IPS-NIHi11 (cell line): ENCODE results near the gene RIN3.

Experiments used
- DNase-seq: peaks from one replicate; pipeline ENCODE4 v3.0.0; 2012; ENCODE audit warnings: mixed read lengths, low spot score

The RIN3 gene

DNA sequence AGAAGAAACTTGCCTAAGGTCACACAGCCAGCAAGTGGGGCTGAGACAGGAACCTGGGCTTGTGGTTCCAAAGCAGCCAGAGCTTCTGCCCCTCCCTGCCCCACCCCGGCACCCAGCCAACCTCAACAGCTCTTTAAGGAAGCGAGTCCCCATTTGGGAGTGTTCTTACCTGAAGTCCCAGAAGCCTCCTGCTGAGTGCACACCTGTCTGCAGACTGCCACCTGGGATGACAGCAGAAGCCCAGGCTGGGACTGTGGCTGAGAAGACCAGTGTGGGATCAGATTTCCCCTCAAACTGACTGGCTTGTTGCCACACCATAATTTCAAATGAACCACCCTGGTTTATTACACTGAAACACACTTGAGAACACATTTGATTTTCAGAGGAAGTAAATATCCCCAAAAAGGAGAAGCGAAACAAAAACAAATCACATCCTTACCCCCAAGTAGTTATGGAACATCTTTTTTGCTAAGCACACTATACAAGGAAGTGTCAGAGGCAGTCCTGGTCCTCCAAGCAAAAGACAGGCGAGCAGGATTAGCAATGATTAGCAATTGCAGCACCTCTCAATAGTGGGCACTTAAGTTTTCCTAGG lies 6.3 kb upstream of the RIN3 start:
- peak; percentile 51 for DNase-seq

DNA sequence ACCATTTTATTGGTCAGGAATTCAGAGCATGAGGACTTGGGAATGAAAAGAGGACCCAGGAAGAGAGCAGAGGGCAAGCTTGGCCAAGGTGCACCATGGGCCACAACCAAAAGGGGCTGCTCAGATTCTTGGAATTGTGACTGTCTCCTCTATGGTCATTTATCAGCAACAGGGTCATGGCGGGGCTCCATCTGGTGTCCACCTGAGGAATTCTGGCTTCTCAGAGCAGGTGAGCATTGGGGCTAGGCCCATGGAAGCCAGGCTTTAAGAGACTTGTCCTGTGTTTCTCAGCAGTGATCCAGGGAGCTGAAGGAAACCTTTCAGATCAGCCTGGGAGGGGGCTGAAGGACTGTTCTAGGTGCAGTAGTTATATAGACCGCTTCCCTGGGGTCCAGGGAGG lies 2.6 kb upstream of the RIN3 start:
- peak; percentile 67 for DNase-seq

- peak; percentile 35 for DNase-seq
Measured at GRCh38 chr14:92511453-92512238, 1.9 kb upstream of the RIN3 start.

GRCh38 chr14:92512807-92513203 lies 776 bp upstream of the RIN3 start:
- DNase-seq: no peak

DNA sequence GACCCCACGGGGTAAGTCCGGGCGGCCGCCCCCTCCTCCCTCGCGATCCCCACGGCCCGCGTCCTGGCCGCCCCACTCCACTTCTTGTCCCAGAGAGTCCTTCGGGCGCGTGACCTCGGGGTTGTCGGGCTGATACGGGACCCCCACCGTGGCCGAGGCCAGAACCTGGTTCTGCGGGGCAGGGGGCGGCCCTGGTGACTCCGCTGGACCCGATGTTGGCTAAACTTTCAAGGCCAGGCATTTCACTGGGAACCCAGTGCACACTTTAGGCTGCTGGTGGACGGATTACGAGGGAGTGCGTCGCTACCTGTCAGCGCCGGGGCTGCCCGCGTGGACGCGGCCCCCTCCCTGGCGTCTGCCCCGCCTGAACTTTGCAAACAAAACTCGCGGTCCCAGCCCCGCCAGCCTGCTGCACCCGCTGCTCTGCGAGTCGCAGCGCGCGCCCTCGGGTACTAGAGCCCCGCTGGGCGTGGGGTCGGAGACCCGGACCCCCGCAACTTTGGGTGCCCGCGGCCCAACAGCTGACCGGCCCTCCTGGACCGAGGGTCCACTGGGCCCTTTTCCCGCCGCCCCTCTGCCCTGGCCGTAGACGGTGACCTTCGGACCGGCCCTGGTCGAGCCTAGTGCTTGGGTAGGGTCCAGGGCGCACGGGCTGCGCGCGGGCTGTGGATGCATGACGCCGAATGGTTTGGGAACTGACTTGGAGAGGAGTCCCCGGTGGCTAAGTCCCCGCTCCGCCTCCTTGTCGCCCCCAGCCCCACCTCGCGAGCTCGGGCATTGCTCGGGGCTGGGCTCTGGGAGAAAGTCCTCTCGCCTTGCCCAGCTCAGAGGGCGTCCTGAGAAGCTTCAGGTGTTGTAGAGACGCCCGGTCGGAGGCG lies 624 bp downstream of the RIN3 start:
- DNase-seq: peak; percentile 46

- DNase-seq: no peak
Measured at GRCh38 chr14:92514844-92515514, 1.4 kb downstream of the RIN3 start.

DNA sequence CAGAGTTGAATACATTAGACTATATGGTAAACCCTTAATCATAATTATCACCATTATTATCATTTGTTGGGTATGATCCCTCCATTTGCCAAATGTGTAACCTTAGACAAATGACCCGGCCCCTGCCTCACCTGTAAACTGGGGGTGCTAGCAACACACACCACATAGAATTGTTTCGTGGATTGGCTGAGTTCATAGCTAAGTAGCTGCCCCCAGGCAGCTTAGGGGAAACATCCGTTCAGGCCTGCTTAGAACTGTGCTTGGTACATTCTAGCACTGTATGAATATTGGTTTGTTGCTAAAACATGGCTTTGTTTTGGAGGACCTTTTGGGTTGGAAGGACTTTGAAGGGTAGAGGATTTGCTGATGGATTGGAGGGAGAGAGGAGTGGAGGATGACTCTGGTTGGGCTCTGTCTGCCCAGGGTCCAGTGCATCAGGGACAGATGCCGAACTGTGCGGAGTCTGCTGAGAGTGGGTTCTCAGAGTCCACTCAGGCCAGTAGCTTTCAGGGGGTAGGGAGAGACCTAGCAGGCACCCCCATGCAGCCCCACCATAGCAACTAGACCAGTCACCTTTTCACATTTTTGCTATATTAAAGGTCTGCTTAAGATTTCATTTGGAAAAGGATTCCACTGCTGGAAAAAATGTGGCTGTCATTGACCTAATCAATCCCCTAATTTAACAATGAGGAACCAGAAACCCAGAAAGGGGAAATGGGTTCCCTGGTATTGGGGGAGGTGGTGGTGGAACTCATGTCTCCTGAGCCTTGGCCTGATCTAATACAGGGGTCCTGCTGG lies 2.2 kb downstream of the RIN3 start:
- no peak for DNase-seq

GRCh38 chr14:92516344-92516965 lies 2.9 kb downstream of the RIN3 start:
- DNase-seq: no peak

DNA sequence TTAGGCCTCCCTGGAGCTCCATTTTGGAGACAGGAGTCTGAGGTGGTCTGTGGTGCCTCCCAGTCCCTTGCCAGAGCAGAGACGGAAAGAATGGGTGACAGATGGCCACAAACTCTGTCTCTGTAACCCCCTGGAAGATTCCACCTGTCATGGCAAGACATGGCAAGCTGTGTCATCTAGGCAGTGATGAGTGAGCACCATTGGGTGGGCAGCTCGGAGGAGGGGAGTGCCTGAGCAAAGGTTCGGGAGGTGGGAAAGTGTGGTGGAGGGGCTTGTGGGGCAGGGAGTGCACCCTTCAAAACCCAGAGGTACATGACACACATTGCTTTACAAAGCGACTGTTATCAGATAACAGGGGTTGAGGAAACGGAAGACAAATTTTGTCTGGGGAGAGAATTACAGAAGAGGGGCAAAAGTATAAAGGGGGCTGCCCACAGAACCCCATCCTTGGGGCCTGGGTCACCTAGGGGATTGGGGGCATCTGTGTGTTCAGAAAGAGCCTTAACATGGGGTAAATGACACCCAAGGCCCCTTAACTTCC lies 3.5 kb downstream of the RIN3 start:
- DNase-seq: no peak

DNA sequence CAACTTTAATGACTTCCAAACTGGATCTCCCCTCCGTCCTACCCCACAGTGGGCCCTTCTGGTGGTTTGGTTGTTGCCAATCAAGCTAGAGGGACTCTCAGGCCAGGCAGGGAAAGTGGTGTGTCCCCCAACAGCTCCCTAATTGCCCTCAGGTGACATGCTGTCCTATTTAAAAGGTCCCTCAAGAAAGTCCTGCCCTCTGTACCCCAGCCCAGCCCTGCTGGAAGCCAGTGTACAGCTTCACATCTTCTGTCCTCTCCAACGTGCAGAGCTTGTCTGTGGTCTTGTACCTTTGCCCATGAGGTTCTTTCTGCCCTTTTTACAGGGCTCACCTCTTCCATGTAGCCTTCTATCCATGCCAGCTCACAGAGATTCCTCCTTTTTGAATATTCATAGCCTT lies 4.2 kb downstream of the RIN3 start:
- no peak for DNase-seq

DNA sequence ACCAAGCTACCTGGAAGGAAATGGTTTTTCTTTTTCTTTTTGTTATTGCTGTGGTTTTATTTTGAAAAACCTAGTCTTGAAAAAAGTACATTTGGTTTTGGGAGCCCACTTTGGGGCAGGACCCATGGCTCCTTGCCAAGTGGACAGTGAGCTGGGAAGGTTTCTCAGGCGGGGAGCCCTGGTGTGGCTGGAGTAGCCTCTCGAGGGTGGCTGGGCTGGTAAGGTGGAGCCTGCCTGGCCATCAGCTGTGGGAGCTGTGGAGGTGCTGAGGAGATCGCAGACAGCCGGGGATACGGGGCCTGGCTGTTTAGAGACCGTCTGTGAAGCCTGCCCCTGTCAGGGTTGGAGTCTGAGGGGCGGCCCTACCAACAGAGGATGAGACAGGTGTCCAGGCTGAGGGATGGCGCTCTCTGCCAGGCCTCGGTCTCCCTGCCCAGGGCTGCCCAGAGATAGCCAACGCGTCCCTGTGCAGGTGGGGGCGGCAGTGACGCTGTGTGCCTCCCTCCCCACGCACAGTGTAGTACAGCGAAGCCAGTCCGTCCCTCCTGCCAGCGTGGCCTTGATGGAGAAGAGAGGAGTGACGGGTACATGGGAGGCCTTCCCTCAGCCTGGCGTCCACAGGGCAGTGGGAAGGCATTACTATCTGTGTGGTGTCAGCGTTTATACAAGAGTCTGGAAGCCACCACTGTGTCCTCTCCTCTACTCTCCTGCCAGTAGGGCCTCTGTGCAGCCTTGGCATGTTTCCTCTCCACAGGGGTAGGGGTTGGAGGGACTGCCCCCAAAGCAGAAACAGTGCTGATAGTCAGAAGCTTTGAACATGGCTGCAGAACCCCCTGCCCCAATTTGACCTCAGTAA lies 5.9 kb downstream of the RIN3 start:
- DNase-seq: no peak

- DNase-seq: no peak
Measured at GRCh38 chr14:92520102-92521057, 6.8 kb downstream of the RIN3 start.

GRCh38 chr14:92521058-92521415 lies 7.5 kb downstream of the RIN3 start:
- DNase-seq: no peak

DNA sequence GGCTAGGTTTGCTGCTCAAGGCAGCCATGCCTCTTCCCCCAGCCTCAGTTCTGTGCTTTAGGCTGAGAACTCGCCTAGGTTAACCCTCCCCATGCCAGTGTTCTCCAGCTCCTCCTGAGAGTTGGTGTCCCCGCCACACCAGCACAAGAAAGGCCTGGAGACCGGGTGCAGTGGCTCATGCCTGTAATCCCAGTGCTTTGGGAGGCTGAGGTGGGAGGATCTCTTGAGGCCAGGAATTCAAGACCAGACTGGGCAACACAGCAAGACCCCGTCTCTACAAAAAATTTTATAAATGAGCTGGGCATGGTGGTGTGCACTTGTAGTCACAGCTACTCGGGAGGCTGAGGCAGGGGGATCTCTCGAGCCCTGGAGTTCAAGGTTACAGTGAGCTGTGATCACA lies 10.2 kb downstream of the RIN3 start:
- no peak for DNase-seq

- no peak for DNase-seq
Measured at GRCh38 chr14:92524602-92525185, 11.1 kb downstream of the RIN3 start.

DNA sequence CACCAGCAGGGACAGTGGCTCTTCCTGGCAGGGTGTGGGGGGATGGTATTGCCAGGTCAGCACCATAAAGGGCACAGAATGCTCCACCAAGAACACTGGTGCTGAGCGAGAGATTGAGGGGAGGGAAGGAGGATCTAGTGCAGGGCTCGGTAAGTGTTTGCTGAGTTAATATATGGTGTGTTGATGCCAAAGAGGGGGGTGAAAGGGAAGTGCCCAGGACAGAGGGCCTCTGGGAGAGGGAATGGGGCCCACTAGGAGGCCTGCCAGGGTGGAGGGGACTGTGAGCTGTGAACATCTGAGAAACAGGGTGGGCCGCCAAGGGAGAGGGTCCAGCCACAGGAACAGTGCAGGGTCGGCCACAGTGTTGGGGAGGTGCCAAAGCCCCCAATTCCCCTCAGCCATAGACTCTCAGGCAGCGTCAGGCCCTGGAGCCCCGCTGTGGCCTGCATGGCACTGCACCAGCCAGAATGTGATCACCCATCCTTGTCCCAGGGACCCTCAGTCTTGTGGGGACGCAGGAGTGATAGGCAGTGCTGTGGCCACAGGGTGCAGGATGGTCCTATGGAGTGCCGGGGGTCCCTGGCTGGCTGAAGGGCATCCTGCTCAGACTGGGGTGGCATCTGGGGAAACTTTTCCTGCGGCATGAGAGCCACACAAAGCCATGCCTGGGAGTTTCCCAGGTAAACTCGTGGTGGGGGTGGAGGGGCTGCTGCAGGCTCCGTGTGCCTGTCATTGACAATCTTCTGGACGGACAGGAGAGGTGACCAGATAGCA lies 11.9 kb downstream of the RIN3 start:
- no peak for DNase-seq

GRCh38 chr14:92527721-92528120 lies 14.1 kb downstream of the RIN3 start:
- DNase-seq: no peak
